Measurements from ENCODE around the gene APOBEC2. TPM values are rescaled to one million over a fixed set of nuclear protein-coding genes. Genes with fewer than 3 reads are reported as not detected.

The APOBEC2 gene
- polyA plus RNA-seq, 10 donors: 324 to 690 (median 510) TPM

DNA sequence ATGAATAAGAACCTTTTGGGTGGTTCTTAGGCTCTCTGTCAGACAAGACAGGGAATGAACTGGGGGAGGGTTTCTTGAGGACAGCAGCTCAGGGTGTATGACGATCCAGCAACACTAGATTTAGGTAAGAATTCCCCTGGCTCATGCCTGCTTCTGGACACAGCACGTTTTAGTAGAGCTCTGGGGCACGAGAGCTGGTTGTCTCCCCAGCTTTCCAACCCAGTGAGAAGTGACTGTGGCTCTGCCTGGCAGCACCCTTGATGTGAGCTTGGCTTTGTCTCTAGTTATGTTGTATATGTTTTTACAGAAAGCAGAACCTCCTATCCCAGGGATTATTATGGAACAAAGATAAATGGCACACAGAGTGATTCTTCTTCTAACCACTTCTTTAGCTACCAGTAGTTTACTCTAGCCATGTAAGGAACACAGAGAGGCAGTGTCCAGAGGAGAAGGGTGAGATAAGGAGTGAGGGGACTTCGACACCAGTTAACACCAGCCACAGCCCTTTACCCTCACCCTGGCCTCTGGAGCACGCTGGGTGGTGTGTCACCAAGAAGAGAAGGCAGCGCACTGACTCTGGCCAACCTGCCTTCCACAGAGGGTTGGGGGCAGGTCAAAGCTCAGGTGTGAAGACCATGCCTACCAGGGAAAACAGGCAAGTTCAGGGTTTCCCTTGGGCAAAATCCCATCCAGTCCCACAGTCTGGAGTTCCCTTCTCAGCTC lies 3.9 kb downstream of the APOBEC2 start:
- no peak for DNase-seq

DNA sequence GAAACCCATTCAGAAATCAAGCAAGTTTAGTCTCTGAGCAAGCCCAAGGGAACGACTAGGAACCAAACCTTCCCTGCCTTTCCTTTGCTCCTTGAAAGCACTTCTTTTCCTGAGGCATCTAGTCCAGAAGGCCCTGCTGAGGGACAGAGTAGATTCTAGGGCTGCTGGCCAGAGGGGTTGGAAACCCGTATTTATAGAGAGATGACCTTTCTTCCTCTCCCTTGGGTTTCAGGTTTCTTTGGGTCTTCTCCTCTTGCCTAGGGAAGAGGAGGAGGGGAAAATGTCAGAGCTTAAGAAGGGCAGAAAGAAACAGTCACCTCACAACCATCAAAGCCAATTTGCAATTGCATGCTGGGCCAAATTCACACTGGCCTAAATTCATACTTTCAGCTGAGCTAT lies 5.8 kb downstream of the APOBEC2 start:
- no peak for DNase-seq

DNA sequence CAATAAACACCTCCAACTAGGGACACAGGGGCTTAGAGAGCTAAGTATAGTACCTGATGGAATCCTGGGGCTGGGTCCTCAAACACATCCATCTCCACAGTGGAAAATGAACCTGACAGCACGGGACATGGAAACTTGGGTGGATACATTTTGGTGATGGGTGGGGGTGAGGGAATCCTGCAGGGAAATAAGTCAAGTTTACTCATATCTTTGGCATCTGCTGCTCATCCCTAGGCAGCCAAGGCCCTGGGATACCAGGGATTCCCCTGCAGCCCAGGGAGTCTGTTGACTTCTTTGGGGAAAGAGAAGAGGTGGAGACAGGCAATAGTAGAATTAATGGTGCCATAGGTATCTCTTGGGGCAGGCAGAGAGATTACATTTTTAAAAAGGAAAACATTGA lies 6.6 kb downstream of the APOBEC2 start:
- no peak for DNase-seq

DNA sequence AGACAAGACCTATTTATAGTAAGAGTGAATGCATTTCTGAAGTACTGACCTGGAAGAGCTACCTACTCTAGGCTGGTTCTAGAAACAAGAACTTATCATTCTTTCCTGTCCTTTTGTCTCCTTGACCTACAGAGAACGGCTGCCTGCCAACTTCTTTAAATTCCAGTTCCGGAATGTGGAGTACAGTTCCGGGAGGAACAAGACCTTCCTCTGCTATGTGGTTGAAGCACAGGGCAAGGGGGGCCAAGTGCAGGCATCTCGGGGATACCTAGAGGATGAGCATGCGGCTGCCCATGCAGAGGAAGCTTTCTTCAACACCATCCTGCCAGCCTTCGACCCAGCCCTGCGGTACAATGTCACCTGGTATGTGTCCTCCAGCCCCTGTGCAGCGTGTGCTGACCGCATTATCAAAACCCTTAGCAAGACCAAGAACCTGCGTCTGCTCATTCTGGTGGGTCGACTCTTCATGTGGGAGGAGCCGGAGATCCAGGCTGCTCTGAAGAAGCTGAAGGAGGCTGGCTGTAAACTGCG lies 8.3 kb downstream of the APOBEC2 start:
- no peak for DNase-seq

DNA sequence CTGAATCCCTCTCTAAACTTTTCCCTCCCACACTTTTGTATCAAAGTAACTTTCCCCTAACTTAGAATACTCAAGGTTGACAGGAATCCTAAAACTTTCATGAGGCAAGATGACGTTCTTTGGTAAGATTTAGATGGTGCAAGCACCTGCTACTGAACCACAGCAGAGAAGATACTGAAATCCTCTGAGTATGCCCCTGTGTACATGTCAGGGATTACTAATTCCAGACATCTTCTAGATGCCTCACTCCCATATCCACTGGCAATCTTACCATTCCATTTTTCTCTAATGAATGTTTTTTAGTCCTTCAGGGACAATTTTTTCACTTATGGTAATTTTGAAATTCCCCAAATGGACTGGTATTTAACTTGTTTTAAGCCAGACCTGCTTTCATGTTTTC lies 9.1 kb downstream of the APOBEC2 start:
- DNase-seq: no peak

DNA sequence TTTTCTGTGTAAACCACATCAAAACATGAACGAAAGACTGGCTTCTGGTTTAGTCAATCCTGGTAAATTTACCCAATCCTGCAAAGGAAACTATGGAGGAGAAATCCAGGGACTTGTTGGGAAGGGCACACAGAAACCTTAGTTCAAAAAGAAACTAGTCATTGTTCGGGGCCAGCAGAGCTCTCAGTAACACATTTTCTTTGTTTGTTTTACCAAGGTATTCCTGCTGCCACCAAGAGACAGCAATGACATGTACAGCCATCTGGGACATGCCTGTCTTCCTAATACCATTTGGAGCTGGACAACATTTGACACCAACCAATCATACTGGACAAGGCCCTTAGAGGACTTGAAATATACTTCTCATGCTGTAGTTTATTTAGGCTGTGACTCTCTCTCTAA lies 10.9 kb downstream of the APOBEC2 start:
- DNase-seq: no peak

DNA sequence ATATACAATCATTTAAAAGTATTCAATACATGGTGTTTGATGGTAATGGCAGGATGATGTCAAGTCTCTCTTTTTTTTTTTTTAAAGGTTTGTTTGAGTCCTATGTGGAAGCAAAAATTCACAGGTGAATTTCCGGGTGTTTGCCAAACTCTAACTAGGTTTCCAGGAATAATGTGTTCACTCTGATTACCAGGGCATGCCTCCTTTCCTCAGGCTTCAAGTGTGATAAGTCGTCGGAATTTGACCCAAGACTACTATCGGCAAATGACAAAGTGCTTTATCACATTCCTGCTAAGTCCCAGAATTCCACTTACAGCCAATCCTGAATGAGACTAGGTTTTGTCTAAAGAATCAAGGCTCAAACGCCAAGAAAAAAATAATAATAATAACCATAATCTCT lies 11.8 kb downstream of the APOBEC2 start:
- DNase-seq: no peak

DNA sequence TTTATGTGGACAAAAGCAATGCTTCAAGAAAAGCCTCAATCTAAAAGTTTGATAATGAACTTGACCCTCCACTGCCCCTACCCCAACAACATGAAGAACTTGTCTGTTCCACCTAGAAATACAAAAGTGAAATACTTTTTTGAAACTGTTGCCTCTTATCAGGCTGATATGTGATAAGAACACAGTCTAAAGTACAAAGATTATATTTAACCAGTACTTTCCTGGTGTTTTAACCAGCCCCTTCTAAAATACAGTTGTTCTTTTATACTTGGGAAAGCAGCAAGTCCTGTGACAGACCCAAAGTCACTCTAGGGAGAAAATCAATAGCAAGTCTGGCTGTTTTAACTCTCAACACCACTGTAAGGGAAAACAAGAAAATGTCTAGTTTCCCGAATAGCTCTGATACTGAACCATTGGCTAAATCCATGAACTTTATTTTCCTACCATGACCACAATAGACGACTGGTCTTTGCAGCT lies 12.6 kb downstream of the APOBEC2 start:
- DNase-seq: no peak

DNA sequence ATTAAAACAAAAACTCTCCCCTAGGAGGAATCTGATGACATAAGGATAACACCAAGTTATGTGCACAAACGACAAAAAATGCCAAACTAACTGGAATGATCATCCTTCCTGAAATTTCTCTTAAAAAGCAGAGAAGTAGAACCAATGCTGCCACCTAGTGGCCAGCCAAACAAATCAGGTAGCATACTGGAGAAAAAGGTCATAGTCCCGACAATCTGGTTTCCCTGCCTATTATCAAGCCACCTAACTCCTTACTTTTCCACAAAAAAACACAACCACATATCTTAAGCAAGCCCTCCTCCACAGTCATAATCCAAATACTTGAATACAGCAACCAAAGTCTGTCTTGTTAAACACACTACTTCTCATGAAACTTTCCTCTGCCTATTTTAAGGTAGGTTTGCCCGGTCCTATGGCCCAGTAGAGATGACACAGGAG lies 13.9 kb downstream of the APOBEC2 start:
- peak in 2 of 3 donors; percentile 85 to 89 for DNase-seq

DNA sequence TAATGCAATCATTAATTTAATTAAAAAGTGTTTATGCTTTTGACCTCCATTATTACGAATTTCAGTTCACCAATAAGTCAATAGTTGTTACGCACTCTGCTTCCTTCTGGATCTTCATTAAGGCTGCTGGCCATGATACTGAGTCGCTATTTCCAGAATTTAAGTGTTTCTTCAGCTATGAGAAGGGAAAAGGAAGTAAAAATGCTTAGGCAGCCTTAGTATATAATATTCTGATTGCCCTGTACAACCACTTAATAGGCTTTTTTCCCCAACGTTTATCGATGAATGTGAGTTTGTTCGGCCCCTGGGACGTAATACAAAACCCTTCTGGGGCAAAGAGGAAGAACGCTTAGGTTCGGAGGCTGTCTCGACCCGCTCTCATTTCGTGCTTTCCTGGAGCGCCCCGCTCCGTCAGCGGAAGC lies 18.5 kb downstream of the APOBEC2 start:
- no peak for DNase-seq

DNA sequence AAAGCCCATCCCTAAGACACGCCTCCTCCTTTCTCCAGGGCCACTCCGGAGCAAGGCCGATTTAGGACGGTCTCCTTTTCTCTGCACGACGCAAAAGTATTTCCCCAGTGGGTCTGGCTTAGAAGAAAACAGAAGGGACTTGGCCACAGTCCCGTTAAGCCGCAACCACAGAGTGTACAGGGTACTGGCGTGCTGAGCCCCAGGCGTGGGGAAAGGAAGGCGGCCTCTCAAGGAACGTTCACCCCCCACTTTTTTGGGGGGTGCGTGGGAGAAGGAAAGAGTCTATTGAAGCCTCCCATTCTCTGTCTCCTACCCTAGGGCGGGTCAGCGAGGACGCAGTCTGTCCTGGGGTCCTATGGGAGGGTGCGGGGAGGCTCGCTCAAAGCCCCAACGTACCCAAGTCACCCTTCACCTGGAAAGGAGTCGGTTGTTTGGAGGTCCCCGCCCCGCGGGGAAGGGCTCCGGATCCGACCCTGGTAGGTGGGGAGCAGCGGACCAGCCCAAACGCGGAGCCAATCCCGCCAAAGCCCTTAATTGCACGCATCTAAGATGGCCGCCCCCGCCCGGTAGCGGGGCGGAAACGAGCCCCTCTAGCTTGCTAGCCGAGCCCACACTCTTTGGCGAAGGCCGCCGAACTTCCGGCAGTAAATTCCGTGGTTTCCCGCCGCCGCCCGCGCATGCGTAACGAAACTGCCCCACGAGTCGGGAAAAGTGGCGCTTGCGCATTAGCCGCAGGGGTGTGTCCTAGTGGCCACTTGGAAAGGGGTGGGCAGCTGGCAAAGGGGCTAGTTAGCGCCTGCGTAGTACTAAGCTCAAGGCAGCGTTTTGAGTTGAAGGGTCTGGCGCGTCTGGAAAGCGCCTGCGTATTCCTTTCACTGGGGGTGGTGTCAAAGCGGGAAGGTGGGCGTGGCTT lies 19.2 kb downstream of the APOBEC2 start, which contains the start of gene OARD1:
OARD1 (minus strand) TSS at position 434 of the 913 bp plus-strand sequence. CDS start 722 bp downstream, outside the sequence.
- DNase-seq: peak; percentile 100

DNA sequence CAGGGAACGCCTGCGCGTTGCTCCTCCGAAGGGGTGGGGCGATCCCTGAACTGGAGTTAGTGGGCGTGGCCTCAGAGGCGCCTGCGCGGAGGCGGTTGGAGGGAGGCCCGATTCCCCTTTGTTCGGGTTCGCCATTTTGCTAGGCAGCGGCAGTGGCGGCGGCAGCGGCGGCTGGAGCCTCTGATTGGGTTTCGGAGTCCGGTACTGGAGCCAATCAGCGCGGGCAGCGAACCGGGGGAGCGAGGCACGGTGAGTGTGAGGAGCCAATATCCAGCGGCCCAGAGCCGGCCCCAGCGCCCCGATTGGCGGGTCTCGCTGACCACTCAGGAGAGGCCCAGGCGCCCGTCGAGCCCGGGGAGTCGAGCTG lies 19.8 kb downstream of the APOBEC2 start, which contains the start of gene NFYA:
NFYA (plus strand) TSS at position 139 of the 367 bp plus-strand sequence. CDS start 6,116 bp downstream, outside the sequence.
- DNase-seq: peak in 1 of 3 donors; percentile 100

DNA sequence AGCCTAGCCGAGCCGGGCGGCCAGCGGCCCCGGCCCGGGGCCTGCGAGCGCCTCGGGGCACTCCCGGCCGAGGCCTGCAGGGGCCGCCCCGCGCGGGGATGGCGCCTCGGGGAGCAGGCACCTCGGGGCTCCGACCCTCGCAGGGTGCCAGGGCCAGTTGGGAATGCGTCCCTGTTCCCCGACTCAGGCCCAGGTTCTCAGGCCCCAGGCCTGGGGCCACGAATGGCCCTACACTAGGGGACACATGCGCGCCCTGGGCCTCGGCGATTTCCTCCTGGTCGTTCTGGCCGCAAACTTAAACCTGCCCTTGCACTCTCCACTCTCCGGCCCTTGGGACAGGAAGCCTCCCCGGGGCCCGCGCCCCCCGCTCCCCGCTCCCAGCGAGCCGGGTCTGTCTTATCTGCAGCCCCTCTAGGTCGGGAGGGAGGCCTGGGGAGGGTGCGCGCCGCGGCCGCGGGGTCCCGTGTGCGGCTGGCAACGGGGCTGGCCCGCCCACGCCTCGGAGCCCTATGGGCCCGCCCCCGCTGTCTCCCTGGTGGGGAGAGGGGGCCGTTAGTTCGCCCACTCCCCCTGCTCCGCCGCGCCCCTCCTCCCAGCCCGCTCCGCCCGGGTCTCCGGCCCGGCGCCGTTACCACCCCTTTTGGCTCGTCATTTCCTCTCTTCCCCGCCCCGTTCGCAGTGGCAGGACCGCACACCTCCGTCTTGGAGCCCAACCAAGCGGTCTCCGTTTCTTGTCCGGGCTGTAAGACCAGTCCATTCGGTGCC lies 20.4 kb downstream of the APOBEC2 start:
- peak in 2 of 3 donors; percentile 88 to 93 for DNase-seq

DNA sequence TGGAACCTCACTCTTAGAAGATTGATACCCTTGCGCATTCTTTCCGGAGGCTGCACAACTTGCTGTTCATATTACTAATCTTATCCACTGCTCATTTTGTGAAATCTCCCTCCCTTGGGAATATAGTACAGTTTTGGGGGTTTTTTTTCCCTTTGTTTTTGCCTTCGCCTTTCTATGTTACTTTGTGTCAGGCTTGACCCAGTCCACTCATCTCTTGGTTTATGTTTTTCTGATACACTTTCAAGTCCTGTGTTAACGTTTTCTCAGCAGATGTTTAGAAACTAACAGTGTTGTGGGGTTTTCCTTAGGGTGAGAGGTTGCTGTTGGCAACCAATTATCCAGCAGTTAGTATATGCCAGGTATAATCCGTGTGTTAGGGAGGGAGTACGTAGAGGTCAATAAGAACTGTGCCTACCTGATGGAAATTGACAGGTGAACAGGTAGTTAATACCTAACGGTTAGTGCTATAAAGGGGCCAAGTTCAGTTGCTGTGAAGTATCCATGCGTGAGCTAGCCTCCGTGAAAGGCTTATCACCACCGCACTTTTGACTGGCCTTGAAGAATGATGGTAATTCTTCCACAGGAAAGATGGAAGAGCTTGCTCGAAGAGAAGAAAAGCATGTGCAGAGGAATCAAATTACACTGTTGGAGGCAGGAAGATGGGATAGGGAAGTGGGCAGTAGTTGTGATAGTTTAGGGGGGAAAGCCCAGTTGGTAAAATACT lies 21.1 kb downstream of the APOBEC2 start:
- DNase-seq: peak in 1 of 3 donors; percentile 51

DNA sequence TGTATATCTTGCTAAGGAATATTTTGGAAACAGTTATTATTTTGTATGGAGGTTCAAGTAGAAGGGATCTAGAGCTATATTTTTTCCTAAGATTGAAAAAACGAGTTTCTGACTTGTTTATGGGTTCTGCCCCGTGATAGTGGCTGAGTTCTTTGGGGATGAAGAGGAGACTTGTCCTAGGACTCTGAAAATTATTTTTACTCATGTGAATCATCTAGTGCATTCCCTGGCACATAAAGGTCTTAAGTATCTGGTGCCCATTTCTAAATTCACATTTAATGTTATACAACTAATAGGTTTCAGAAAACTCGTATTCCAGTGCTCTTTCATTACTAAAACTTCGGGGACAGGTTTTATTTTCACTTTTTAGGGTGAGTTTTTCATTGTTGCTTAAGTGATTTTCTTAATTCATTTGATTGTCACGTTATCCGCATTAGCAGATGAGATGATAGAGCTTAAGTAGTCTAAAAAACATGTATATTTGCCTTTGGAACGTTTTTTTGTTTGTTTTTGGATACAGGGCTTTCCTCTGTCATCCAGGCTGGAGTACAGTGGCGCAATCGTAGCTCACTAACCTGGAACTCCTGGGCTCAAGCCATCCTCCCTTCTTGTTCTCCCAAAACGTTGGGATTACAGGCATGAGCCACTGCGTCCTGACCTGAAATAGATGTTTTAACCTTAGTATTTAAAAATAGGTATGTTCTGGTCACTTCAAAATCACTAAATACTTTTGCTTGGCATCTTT lies 21.9 kb downstream of the APOBEC2 start:
- no peak for DNase-seq

DNA sequence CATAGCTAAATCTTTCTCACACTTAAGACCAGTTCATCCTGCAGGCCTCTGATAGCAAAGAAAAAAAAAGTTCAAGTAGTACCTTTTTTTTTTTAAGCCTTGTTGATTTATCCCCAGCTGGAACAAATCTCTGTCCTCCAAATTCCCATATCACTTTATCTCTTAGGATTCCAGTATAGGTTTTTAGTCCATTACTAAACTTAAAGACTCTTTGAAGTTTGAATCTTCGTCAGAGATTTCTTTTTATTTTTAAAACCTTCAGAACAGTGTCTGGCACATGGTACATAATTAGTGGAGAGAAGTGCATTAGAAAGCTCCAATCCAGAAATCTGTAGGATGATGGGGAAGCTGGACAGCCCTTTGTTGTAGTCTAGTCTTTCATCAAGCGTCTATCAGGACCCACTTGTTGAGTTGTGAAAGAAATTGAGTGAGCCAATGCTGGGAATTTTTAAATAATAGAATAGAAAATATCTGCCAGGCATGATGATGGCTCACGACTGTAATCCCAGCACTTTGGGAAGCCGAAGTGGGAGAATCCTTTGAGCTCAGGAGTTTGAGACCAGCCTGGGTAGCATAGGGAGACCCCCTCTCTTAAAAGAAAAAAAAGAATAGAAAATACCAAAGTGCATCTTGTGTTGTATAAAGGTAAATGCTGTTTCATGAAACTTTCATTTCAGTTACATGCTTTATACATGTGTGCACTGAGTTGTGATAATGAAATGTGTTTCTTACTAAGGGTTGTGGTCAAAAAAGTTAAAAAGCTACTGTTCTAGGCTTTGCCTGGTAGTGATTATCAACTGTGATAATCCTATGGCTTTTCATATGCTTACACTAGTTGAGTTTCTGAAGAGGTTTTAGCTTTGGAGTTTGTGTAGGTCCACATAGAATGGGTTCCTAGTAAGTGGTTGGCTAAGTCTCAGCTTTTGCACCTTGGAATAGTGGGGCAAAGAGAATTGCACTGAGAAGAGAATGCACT lies 22.9 kb downstream of the APOBEC2 start:
- no peak for DNase-seq

DNA sequence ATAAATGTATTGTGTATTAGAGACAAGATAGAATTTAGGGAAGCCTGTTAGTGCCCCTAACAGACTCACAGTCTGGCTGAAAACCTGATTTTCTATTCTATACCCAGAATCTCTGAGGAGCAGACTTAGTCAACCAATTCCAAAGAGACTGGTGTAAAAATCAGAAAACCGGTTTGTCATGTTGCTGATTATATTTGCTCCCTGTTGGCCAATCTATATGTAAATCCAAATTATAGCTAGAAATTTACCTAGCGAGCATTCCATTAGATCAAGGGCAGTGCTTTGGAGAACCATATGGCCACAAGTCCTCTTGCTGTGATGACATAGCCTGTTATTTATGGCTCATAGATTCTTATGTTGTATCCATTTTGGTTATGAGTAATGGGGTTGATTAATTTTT lies 24.5 kb downstream of the APOBEC2 start:
- DNase-seq: no peak

DNA sequence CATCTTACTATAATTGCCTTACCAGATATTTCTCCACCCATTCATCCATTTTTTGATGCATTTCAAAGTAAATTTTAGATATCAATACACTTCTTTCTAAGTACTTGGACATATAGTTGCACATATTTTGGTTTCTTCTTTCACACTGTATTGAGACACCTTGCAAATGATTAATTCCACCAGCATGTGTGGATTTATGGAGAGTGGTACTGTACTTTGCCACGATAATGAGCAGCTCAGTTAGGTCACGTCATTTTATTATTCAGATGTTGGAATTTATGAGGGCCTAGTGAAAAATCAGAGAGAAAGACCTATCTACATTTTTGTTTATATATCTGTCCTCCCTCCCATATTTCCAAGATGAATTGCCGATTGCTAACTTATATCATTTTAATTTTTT lies 25.1 kb downstream of the APOBEC2 start:
- DNase-seq: no peak

DNA sequence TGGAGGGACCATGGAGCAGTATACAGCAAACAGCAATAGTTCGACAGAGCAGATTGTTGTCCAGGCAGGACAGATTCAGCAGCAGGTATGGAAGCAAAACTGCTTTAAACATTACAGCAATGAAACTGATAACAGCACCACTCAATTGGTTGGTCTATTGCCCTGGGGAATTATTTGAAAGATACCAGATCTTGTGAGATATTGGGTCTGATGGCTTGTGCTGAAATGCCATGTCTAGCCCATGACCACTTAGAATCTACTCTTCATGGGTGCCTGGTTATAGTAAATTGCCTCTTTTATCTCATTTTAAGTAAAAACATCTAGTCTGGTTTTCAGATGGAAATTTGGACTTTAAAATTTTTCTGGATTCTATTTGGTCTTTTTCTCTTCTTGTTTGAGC lies 26.1 kb downstream of the APOBEC2 start:
- DNase-seq: no peak

All from muscle of back (tissue), 11 donors.